ENCODE results near the gene ADAMTS17. TPM values are rescaled to one million over a fixed set of nuclear protein-coding genes. Genes with fewer than 3 reads are reported as not detected.

Gene ADAMTS17
- 1 to 10 TPM; 2.2 to 3.1 (median 2.5) TPM for polyA plus RNA-seq (ENCODE audit: insufficient read length in 3 of 3)
- long read RNA-seq, donor 1 = 0 reads
- long read RNA-seq, donor 2 = 0 reads
- long read RNA-seq, donor 3 = 0 reads
- long read RNA-seq, donor 4 = 0 reads
- long read RNA-seq, donor 5 = 0 reads
- long read RNA-seq, donor 6 = 0 reads
- long read RNA-seq, donor 7 = 0 reads
- long read RNA-seq, donor 8 = 0 reads
- long read RNA-seq, donor 9 = 0 reads
- long read RNA-seq, donor 10 = 0 reads
- long read RNA-seq, donor 11 = 0 reads
- long read RNA-seq, donor 12 = 0 reads
- long read RNA-seq, donor 13 = 0 reads
- long read RNA-seq, donor 14 = 0 reads
- long read RNA-seq, donor 15 = 0 reads
- long read RNA-seq, donor 16 = 0 reads

GRCh38 chr15:100341750-100342560 lies at the start of gene ADAMTS17:
Gene ADAMTS17, minus strand, starts transcription at chr15:100341975. Its CDS starts 76 bp downstream, at chr15:100341899.
- peak; percentile 85 to 96 (median 92) for DNase-seq (ENCODE audit: extremely low read depth in 1 of 11, low read depth in 9 of 11, low spot score in 4 of 11)

GRCh38 chr15:100385300-100386050 lies 43.7 kb upstream of the ADAMTS17 start:
- DNase-seq (ENCODE audit: extremely low read depth in 1 of 11, low read depth in 9 of 11, low spot score in 4 of 11) = no peak

GRCh38 chr15:100384108-100384410 lies 42.3 kb upstream of the ADAMTS17 start:
- DNase-seq (ENCODE audit: extremely low read depth in 1 of 11, low read depth in 9 of 11, low spot score in 4 of 11) = no peak

- peak in 1 of 11 donors; percentile 4 for DNase-seq (ENCODE audit: extremely low read depth in 1 of 11, low read depth in 9 of 11, low spot score in 4 of 11)
Measured at GRCh38 chr15:100383302-100384107, 41.7 kb upstream of the ADAMTS17 start.

- DNase-seq (ENCODE audit: extremely low read depth in 1 of 11, low read depth in 9 of 11, low spot score in 4 of 11) = no peak
Measured at GRCh38 chr15:100373942-100374341, 32.2 kb upstream of the ADAMTS17 start.

- peak in 1 of 11 donors; percentile 8 for DNase-seq (ENCODE audit: extremely low read depth in 1 of 11, low read depth in 9 of 11, low spot score in 4 of 11)
Measured at GRCh38 chr15:100373120-100373896, 31.5 kb upstream of the ADAMTS17 start.

GRCh38 chr15:100372739-100373119 lies 31.0 kb upstream of the ADAMTS17 start:
- peak in 1 of 11 donors; percentile 17 for DNase-seq (ENCODE audit: extremely low read depth in 1 of 11, low read depth in 9 of 11, low spot score in 4 of 11)

GRCh38 chr15:100355342-100355741 lies 13.6 kb upstream of the ADAMTS17 start:
- no peak for DNase-seq (ENCODE audit: extremely low read depth in 1 of 11, low read depth in 9 of 11, low spot score in 4 of 11)

GRCh38 chr15:100353449-100353848 lies 11.7 kb upstream of the ADAMTS17 start:
- no peak for DNase-seq (ENCODE audit: extremely low read depth in 1 of 11, low read depth in 9 of 11, low spot score in 4 of 11)

GRCh38 chr15:100350434-100351226 lies 8.9 kb upstream of the ADAMTS17 start:
- DNase-seq (ENCODE audit: extremely low read depth in 1 of 11, low read depth in 9 of 11, low spot score in 4 of 11) = no peak

- peak; percentile 77 to 92 (median 87) for DNase-seq (ENCODE audit: extremely low read depth in 1 of 11, low read depth in 9 of 11, low spot score in 4 of 11)
Measured at GRCh38 chr15:100349696-100350433, 8.1 kb upstream of the ADAMTS17 start.

GRCh38 chr15:100349321-100349695 lies 7.5 kb upstream of the ADAMTS17 start:
- DNase-seq (ENCODE audit: extremely low read depth in 1 of 11, low read depth in 9 of 11, low spot score in 4 of 11) = no peak

GRCh38 chr15:100348578-100348977 lies 6.8 kb upstream of the ADAMTS17 start:
- DNase-seq (ENCODE audit: extremely low read depth in 1 of 11, low read depth in 9 of 11, low spot score in 4 of 11) = no peak

- no peak for DNase-seq (ENCODE audit: extremely low read depth in 1 of 11, low read depth in 9 of 11, low spot score in 4 of 11)
Measured at GRCh38 chr15:100346866-100347512, 5.2 kb upstream of the ADAMTS17 start.

- DNase-seq (ENCODE audit: extremely low read depth in 1 of 11, low read depth in 9 of 11, low spot score in 4 of 11) = no peak
Measured at GRCh38 chr15:100345438-100345837, 3.7 kb upstream of the ADAMTS17 start.

GRCh38 chr15:100343251-100343650 lies 1.5 kb upstream of the ADAMTS17 start:
- DNase-seq (ENCODE audit: extremely low read depth in 1 of 11, low read depth in 9 of 11, low spot score in 4 of 11) = no peak
